Vagina (tissue), 2 donors: Measurements from ENCODE around the gene DDX54. TPM values are rescaled to one million over a fixed set of nuclear protein-coding genes. Genes with fewer than 3 reads are reported as not detected.
"Not testable (repeated sequence)": the region's sequence is repeated elsewhere in the genome, so short reads cannot be mapped to it uniquely, and the experiment has no call there.

Source experiments
- DNase-seq, 2 donors: peaks; one replicate each; pipeline ENCODE4 v3.0.0-alpha.2; 2017; ENCODE audit errors: extremely low spot score in 2 of 2
- H3K27ac ChIP-seq: fragments of 200-600 bp; sonication (generic); one replicate; pipeline ENCODE4 v1.5.1; 2019
- H3K27me3 ChIP-seq: fragments of 200-600 bp; sonication (generic); one replicate; pipeline ENCODE4 v1.5.1; 2019
- H3K36me3 ChIP-seq, 2 donors: fragments of 200-600 bp; sonication (generic); one replicate each; pipeline ENCODE4 v1.5.1; 2017 to 2019
- H3K4me1 ChIP-seq: fragments of 200-600 bp; sonication (generic); one replicate; pipeline ENCODE4 v1.5.1; 2019
- H3K4me3 ChIP-seq, 2 donors: fragments of 200-600 bp; sonication (generic); 1 replicate in 1 of 2; 2 replicates in 1 of 2; pipeline ENCODE4 v1.5.1; 2016 to 2019
- H3K9me3 ChIP-seq: fragments of 200-600 bp; sonication (generic); one replicate; pipeline ENCODE4 v1.5.1; 2019
- CTCF ChIP-seq, 3 experiments: fragments of 450-650 bp in 2 of 3; fragments of 200-600 bp in 1 of 3; sonication (generic) in 1 of 3; IDR thresholded peaks; one replicate each; pipeline ENCODE4 v1.5.1; 2017 to 2019; ENCODE audit warnings: antibody characterized with exemption in 3 of 3, mild to moderate bottlenecking in 2 of 3, moderate library complexity in 2 of 3
- POLR2A ChIP-seq, 2 donors: fragments of 450-650 bp; IDR thresholded peaks; one replicate each; pipeline ENCODE4 v1.6.1; 2017; ENCODE audit warnings: antibody characterized with exemption in 2 of 2, mild to moderate bottlenecking in 2 of 2, moderate library complexity in 2 of 2
- POLR2AphosphoS5 ChIP-seq, 2 donors: sonication (generic); formaldehyde crosslinking; IDR thresholded peaks; one replicate each; pipeline ENCODE4 v1.9.0; 2017; ENCODE audit warnings: antibody characterized with exemption in 2 of 2, mild to moderate bottlenecking in 2 of 2, low read depth in 1 of 2; ENCODE audit not compliant: insufficient read depth in 1 of 2
- intact Hi-C: fragments of 100-400 bp; cut with DNase I; formaldehyde crosslinking; loops from one replicate; pipeline ENCODE4 v1.15.1; 2023
- total RNA-seq: library from RNA; depleted of rRNA; stranded (reverse); fragments of >200 nt; gene quantifications from one replicate; pipeline ENCODE4 v1.2.3, GENCODE V29; 2016

The DDX54 gene
- total RNA-seq, 1 donor from 2014 or later = 52.5 TPM

- peaks cover 47% of the 10 kb centered on the region for H3K4me1 ChIP-seq
- no peaks in the 10 kb centered on the region for H3K27me3 ChIP-seq
- no peaks in the 10 kb centered on the region for H3K36me3 ChIP-seq
- no peaks in the 10 kb centered on the region for H3K9me3 ChIP-seq
- DNase-seq = peak in 1 of 2 donors; percentile 95
- intact Hi-C loops = no loop called here
- peak in 1 of 3 experiments; percentile 44 for TF ChIP-seq CTCF (IDR thresholded peaks at IDR 0.05)
- TF ChIP-seq POLR2AphosphoS5 (IDR thresholded peaks at IDR 0.05; ENCODE audit: insufficient read depth in 1 of 2, low read depth in 1 of 2) = peak; percentile 29 to 68
- no peak for TF ChIP-seq POLR2A (IDR thresholded peaks at IDR 0.05)
- H3K4me3 ChIP-seq = no peak overlapping the region
- peak overlapping the region; percentile 71 for H3K27ac ChIP-seq
Observed at GRCh38 chr12:113214895-113215400, 29.7 kb upstream of the DDX54 start.

- no peak for TF ChIP-seq CTCF (IDR thresholded peaks at IDR 0.05)
- no peak for TF ChIP-seq POLR2AphosphoS5 (IDR thresholded peaks at IDR 0.05; ENCODE audit: insufficient read depth in 1 of 2, low read depth in 1 of 2)
- TF ChIP-seq POLR2A (IDR thresholded peaks at IDR 0.05) = no peak
- peaks cover 40% of the 10 kb centered on the region for H3K4me1 ChIP-seq
- H3K27me3 ChIP-seq = no peaks in the 10 kb centered on the region
- intact Hi-C loops = no loop called here
- no peak overlapping the region for H3K27ac ChIP-seq
- H3K4me3 ChIP-seq = no peak overlapping the region
- DNase-seq = no peak
- H3K9me3 ChIP-seq = no peaks in the 10 kb centered on the region
- H3K36me3 ChIP-seq = no peaks in the 10 kb centered on the region
Observed at GRCh38 chr12:113211160-113211559, 25.9 kb upstream of the DDX54 start.

GRCh38 chr12:113208041-113208934, 23.0 kb upstream of the DDX54 start:
- H3K36me3 ChIP-seq = no peaks in the 10 kb centered on the region
- no peaks in the 10 kb centered on the region for H3K9me3 ChIP-seq
- no peak for TF ChIP-seq POLR2A (IDR thresholded peaks at IDR 0.05)
- TF ChIP-seq POLR2AphosphoS5 (IDR thresholded peaks at IDR 0.05; ENCODE audit: insufficient read depth in 1 of 2, low read depth in 1 of 2) = no peak
- TF ChIP-seq CTCF (IDR thresholded peaks at IDR 0.05) = no peak
- peaks cover 13% of the 10 kb centered on the region for H3K4me1 ChIP-seq
- no peak for DNase-seq
- intact Hi-C loops = no loop called here
- no peak overlapping the region for H3K4me3 ChIP-seq
- no peak overlapping the region for H3K27ac ChIP-seq
- H3K27me3 ChIP-seq = no peaks in the 10 kb centered on the region

- no peaks in the 10 kb centered on the region for H3K9me3 ChIP-seq
- intact Hi-C loops = no loop called here
- TF ChIP-seq POLR2AphosphoS5 (IDR thresholded peaks at IDR 0.05; ENCODE audit: insufficient read depth in 1 of 2, low read depth in 1 of 2) (no peak), CTCF (IDR thresholded peaks at IDR 0.05) (no peak), POLR2A (IDR thresholded peaks at IDR 0.05) (no peak)
- H3K36me3 ChIP-seq = no peaks in the 10 kb centered on the region
- H3K27me3 ChIP-seq = no peaks in the 10 kb centered on the region
- H3K4me1 ChIP-seq = peaks cover 13% of the 10 kb centered on the region
- no peak for DNase-seq
- H3K27ac ChIP-seq = no peak overlapping the region
- H3K4me3 ChIP-seq = no peak overlapping the region
Observed at GRCh38 chr12:113207613-113208040, 22.3 kb upstream of the DDX54 start.

GRCh38 chr12:113206802-113207201, 21.5 kb upstream of the DDX54 start:
- H3K27me3 ChIP-seq, H3K4me3 ChIP-seq, H3K27ac ChIP-seq, H3K9me3 ChIP-seq, H3K36me3 ChIP-seq, DNase-seq, intact Hi-C loops: not testable (repeated sequence)
- H3K4me1 ChIP-seq = peaks cover 13% of the 10 kb centered on the region
